Neural crest cell (in vitro differentiated cells): ENCODE results near the gene IGF1R. TPM values are rescaled to one million over a fixed set of nuclear protein-coding genes. Genes with fewer than 3 reads are reported as not detected.

Experiments used
- DNase-seq: peaks from one replicate; pipeline ENCODE4 v3.0.0; 2021; ENCODE audit warnings: low read depth, mixed read lengths, low spot score
- H3K27ac Mint-ChIP-seq: one replicate; pipeline ENCODE4 v1.8.0; 2021; ENCODE audit warnings: mild to moderate bottlenecking, mixed read lengths; ENCODE audit not compliant: unreplicated experiment
- H3K27me3 Mint-ChIP-seq: 2 replicates; pipeline ENCODE4 v1.8.0; 2021; ENCODE audit warnings: low read depth, mild to moderate bottlenecking, mixed read lengths
- H3K36me3 Mint-ChIP-seq: 2 replicates; pipeline ENCODE4 v1.8.0; 2021; ENCODE audit warnings: low read depth, mild to moderate bottlenecking, mixed read lengths
- H3K4me1 Mint-ChIP-seq: 2 replicates; pipeline ENCODE4 v1.8.0; 2021; ENCODE audit warnings: mixed read lengths
- H3K4me3 Mint-ChIP-seq: one replicate; pipeline ENCODE4 v1.8.0; 2021; ENCODE audit warnings: mild to moderate bottlenecking, mixed read lengths
- H3K9me3 Mint-ChIP-seq: 2 replicates; pipeline ENCODE4 v1.8.0; 2021; ENCODE audit warnings: mixed read lengths
- total RNA-seq: library from RNA; stranded (reverse); gene quantifications from 2 replicates; pipeline ENCODE4 v1.2.1, GENCODE V29; 2021
- TF ChIP-seq, protein P1 (sequence below): fragments of 200-600 bp; sonication (generic); conservative IDR thresholded peaks from 2 replicates; pipeline ENCODE4 v1.5.0; 2021; ENCODE audit warnings: antibody characterized with exemption, mild to moderate bottlenecking

IGF1R gene
- total RNA-seq, 1 donor from 2014 or later: 67.6 TPM

DNA sequence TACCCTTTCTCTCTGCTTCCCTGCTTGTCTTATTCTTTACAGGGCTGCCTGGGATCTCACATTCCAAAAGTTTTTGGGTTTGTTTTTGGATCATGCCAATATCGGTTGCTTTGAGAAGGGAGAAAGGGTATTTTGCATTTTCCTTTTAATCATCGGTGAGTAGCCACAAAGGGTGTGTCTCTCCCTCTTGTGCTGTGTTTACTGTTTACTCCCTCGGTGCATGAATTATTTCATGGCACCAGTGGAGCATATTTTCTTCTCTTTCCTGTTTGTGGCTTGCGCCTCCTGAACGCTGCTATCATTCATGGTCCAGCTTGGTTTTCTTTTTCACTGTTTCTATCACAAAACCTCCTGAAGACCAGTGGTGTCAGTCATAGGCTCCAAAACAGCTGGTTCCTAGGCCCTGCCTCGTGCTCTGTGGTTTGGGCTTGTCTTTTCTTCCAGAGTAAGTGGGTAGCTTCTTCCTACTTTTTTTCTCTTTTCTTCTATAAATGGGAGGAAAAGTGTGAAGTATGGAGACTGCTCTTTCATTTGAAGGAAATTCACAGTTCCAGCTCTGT is 54.9 kb downstream of the IGF1R start:
- Mint-ChIP-seq H3K4me3 (no peak overlapping the region), H3K4me1 (peaks cover 33% of the 10 kb centered on the region), H3K9me3 (no peaks in the 10 kb centered on the region), H3K27ac (no peak overlapping the region), H3K27me3 (no peaks in the 10 kb centered on the region), H3K36me3 (peaks cover 3% of the 10 kb centered on the region)
- TF ChIP-seq, protein P1, sequence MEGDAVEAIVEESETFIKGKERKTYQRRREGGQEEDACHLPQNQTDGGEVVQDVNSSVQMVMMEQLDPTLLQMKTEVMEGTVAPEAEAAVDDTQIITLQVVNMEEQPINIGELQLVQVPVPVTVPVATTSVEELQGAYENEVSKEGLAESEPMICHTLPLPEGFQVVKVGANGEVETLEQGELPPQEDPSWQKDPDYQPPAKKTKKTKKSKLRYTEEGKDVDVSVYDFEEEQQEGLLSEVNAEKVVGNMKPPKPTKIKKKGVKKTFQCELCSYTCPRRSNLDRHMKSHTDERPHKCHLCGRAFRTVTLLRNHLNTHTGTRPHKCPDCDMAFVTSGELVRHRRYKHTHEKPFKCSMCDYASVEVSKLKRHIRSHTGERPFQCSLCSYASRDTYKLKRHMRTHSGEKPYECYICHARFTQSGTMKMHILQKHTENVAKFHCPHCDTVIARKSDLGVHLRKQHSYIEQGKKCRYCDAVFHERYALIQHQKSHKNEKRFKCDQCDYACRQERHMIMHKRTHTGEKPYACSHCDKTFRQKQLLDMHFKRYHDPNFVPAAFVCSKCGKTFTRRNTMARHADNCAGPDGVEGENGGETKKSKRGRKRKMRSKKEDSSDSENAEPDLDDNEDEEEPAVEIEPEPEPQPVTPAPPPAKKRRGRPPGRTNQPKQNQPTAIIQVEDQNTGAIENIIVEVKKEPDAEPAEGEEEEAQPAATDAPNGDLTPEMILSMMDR: no peak
- DNase-seq: no peak

GRCh38 chr15:98705070-98705469 is 56.7 kb downstream of the IGF1R start:
- Mint-ChIP-seq H3K4me3 (no peak overlapping the region), H3K9me3 (no peaks in the 10 kb centered on the region), H3K4me1 (peaks cover 17% of the 10 kb centered on the region), H3K27me3 (no peaks in the 10 kb centered on the region), H3K36me3 (peaks cover 11% of the 10 kb centered on the region), H3K27ac (no peak overlapping the region)
- TF ChIP-seq, protein P1: no peak
- no peak for DNase-seq

- DNase-seq: no peak
- Mint-ChIP-seq H3K36me3 (peaks cover 16% of the 10 kb centered on the region), H3K27me3 (no peaks in the 10 kb centered on the region), H3K9me3 (no peaks in the 10 kb centered on the region), H3K27ac (no peak overlapping the region), H3K4me1 (peaks cover 9% of the 10 kb centered on the region), H3K4me3 (no peak overlapping the region)
- TF ChIP-seq, protein P1: no peak
These were observed 58.0 kb downstream of the IGF1R start for GRCh38 chr15:98706387-98706786.

DNA sequence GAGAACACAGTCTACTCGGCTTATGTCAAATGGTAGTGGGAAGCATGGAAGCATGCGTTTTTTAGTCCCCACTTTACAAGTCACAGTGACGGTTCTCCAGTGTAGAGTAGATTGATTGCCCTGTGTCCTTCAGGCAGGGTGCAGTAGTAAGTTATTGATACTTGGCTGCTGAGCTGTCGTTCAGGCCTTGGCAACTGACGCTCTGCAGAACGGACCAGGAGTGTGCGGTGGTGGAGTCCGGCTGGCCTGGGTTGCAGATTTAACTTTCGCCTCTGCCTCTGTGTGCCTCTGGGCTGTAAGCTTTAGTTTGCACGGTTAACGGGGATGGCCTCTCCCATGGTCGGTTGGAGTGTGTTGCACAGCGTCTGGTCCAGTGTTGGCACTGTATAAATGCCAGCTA is 58.6 kb downstream of the IGF1R start:
- Mint-ChIP-seq H3K36me3 (peaks cover 21% of the 10 kb centered on the region), H3K4me3 (no peak overlapping the region), H3K27me3 (no peaks in the 10 kb centered on the region), H3K27ac (no peak overlapping the region), H3K9me3 (peaks cover under 1% of the 10 kb centered on the region), H3K4me1 (peaks cover 11% of the 10 kb centered on the region)
- DNase-seq: no peak
- TF ChIP-seq, protein P1: no peak

DNA sequence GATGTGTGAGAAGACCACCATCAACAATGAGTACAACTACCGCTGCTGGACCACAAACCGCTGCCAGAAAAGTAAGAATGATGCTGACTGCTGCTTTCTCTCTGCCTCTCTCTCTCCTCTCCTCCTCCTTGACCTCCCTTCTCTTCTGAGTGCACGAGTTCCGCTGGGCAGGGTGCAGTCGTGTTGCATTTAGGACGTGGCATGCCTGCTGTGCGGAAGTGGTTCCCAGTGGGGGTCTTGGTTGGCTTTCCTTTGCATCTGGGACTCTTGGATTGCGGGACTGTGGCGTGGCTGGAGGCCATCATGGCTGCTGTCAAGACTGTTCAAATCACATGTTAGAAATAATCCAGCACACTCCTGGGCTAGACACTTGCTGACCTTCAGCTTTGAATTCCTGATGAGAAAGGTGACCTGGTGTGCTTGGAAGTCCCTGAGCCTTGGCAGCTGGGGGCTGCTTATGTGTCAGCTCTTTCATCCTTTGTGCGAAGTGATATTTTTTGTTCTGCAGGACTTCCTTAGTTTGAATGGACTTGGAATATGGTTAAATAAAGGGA is 59.8 kb downstream of the IGF1R start:
- H3K27me3 Mint-ChIP-seq: no peaks in the 10 kb centered on the region
- H3K4me1 Mint-ChIP-seq: peaks cover 13% of the 10 kb centered on the region
- TF ChIP-seq, protein P1: no peak
- H3K9me3 Mint-ChIP-seq: peaks cover 2% of the 10 kb centered on the region
- H3K27ac Mint-ChIP-seq: no peak overlapping the region
- H3K36me3 Mint-ChIP-seq: peaks cover 26% of the 10 kb centered on the region
- DNase-seq: no peak
- H3K4me3 Mint-ChIP-seq: no peak overlapping the region
